Spleen (tissue), 7 donors: ENCODE data around the gene TMEM202.

Source experiments
- CTCF ChIP-seq, 11 experiments: fragments of 200-600 bp in 7 of 11; fragments of 450-650 bp in 4 of 11; sonication (generic) in 4 of 11; IDR thresholded peaks in 8 of 11; conservative IDR thresholded peaks in 3 of 11; 1 replicate in 7 of 11; 2 replicates in 4 of 11; pipeline versions ENCODE4 v1.4.0 to v1.8.0; 2016 to 2021; ENCODE audit warnings: antibody characterized with exemption in 11 of 11, inconsistent platforms in 4 of 11, mild to moderate bottlenecking in 1 of 11
- POLR2AphosphoS5 ChIP-seq, 3 donors: sonication (generic); formaldehyde crosslinking; IDR thresholded peaks; one replicate each; pipeline ENCODE4 v1.5.1; 2017; ENCODE audit warnings: antibody characterized with exemption in 3 of 3
- donor health status: DM: no; HTN: no; CAD: no; lungs with moderate emphysema.
- donor health status: DM: no; HTN: no; CAD: no.
- donor health status: DM: no; HTN: no; CAD: no.

GRCh38 chr15:72368899-72369298, 29.2 kb upstream of the TMEM202 start:
- TF ChIP-seq POLR2AphosphoS5 (IDR thresholded peaks at IDR 0.05), result peak in 1 of 3 donors; percentile 22
- no peak for TF ChIP-seq CTCF (IDR thresholded peaks at IDR 0.05 in 8 of 11, conservative IDR thresholded peaks at IDR 0.05 in 3 of 11)
